HEK293 (cell line): ENCODE results near the gene CFAP410.
A peak's percentile ranks its signal among the peaks of the same experiment; 100 is the strongest.

ENCODE experiments used
- CTCF ChIA-PET: fragments of 350-600 bp; formaldehyde crosslinking; extraction: SDS; loops from one replicate; lab custom pipeline; 2021; ENCODE audit warnings: antibody characterized with exemption; lab: Yijun Ruan, JAX
- POLR2A ChIA-PET: fragments of 300-600 bp; formaldehyde crosslinking; extraction: SDS; loops from one replicate; lab custom pipeline; 2020; ENCODE audit warnings: antibody characterized with exemption, inconsistent platforms; lab: Yijun Ruan, JAX
- H3K27ac ChIP-seq: fragments of 200-500 bp; sonication (Bioruptor generic); 2 replicates; pipeline ENCODE4 v1.5.1; 2014; ENCODE audit warnings: low read depth, low read length, control low read depth, inconsistent platforms; ENCODE audit errors: extremely low read depth
- H3K36me3 ChIP-seq, 2 experiments: fragments of 200-500 bp in 1 of 2; sonication (Bioruptor generic) in 1 of 2; 1 replicate in 1 of 2; 2 replicates in 1 of 2; pipeline ENCODE4 v1.5.1; 2014 to 2017; ENCODE audit warnings: inconsistent platforms in 2 of 2, low read length in 2 of 2; ENCODE audit not compliant: control insufficient read depth in 2 of 2, insufficient read depth in 1 of 2
- H3K4me1 ChIP-seq: fragments of 200-500 bp; sonication (Bioruptor generic); 2 replicates; pipeline ENCODE4 v1.5.1; 2014; ENCODE audit warnings: mild to moderate bottlenecking, low read length, inconsistent platforms; ENCODE audit not compliant: control insufficient read depth, insufficient read depth
- H3K4me3 ChIP-seq: 2 replicates; pipeline ENCODE4 v1.5.1; 2011; ENCODE audit warnings: low read depth, mild to moderate bottlenecking, control low read depth, low read length, moderate library complexity
- H3K9me3 ChIP-seq: fragments of 200-500 bp; sonication (Bioruptor generic); 2 replicates; pipeline ENCODE4 v1.5.1; 2014; ENCODE audit warnings: low read depth, low read length, inconsistent platforms; ENCODE audit not compliant: control insufficient read depth, insufficient read depth
- GLIS2 ChIP-seq: fragments of 450-650 bp; formaldehyde crosslinking; IDR thresholded peaks from 2 replicates; pipeline ENCODE4 v1.5.1; 2016; ENCODE audit warnings: missing biosample characterization, missing genetic modification characterization
- KLF16 ChIP-seq: fragments of 450-650 bp; formaldehyde crosslinking; IDR thresholded peaks from 2 replicates; pipeline ENCODE4 v1.5.1; 2017; ENCODE audit warnings: missing biosample characterization, missing genetic modification characterization
- MEIS1 ChIP-seq: sonication (generic); formaldehyde crosslinking; IDR thresholded peaks from 2 replicates; pipeline ENCODE4 v1.8.1; 2022; ENCODE audit warnings: missing genetic modification reagents, mild to moderate bottlenecking, borderline replicate concordance
- SETDB1 ChIP-seq: IDR thresholded peaks from one replicate; pipeline ENCODE4 v1.6.1; 2017; ENCODE audit warnings: mild to moderate bottlenecking, low read length, moderate library complexity, mixed read lengths; ENCODE audit not compliant: insufficient read length
- ZBTB21 ChIP-seq: fragments of 450-650 bp; formaldehyde crosslinking; IDR thresholded peaks from 2 replicates; pipeline ENCODE4 v1.5.1; 2017; ENCODE audit warnings: missing biosample characterization, missing genetic modification characterization
- ZNF16 ChIP-seq: fragments of 450-650 bp; formaldehyde crosslinking; IDR thresholded peaks from 2 replicates; pipeline ENCODE4 v1.5.1; 2016; ENCODE audit warnings: low read depth, missing biosample characterization, missing genetic modification characterization
- ZNF175 ChIP-seq: fragments of 450-650 bp; formaldehyde crosslinking; IDR thresholded peaks from 2 replicates; pipeline ENCODE4 v1.5.1; 2016; ENCODE audit warnings: missing biosample characterization, missing genetic modification characterization
- ZNF24 ChIP-seq: fragments of 450-650 bp; formaldehyde crosslinking; IDR thresholded peaks from 2 replicates; pipeline ENCODE4 v1.5.1; 2016; ENCODE audit warnings: missing biosample characterization, missing genetic modification characterization
- ZNF248 ChIP-seq: fragments of 450-650 bp; formaldehyde crosslinking; IDR thresholded peaks from 2 replicates; pipeline ENCODE4 v1.5.1; 2017; ENCODE audit warnings: missing biosample characterization, missing genetic modification characterization
- ZNF350 ChIP-seq: fragments of 450-650 bp; formaldehyde crosslinking; IDR thresholded peaks from 2 replicates; pipeline ENCODE4 v1.5.0; 2017; ENCODE audit warnings: missing biosample characterization, mild to moderate bottlenecking, missing genetic modification characterization
- ZNF571 ChIP-seq: fragments of 450-650 bp; formaldehyde crosslinking; IDR thresholded peaks from 2 replicates; pipeline ENCODE4 v1.5.0; 2017; ENCODE audit warnings: missing biosample characterization, missing genetic modification characterization
- ZNF626 ChIP-seq: fragments of 450-650 bp; sonication (Bioruptor Pico); formaldehyde crosslinking; IDR thresholded peaks from 2 replicates; pipeline ENCODE4 v1.5.1; 2018; ENCODE audit warnings: missing biosample characterization, missing genetic modification characterization, inconsistent platforms
- ZNF792 ChIP-seq: fragments of 450-650 bp; formaldehyde crosslinking; IDR thresholded peaks from 2 replicates; pipeline ENCODE4 v1.5.1; 2016; ENCODE audit warnings: missing biosample characterization, missing genetic modification characterization
- ZNF830 ChIP-seq: fragments of 450-650 bp; IDR thresholded peaks from 2 replicates; pipeline ENCODE4 v1.5.0; 2018; ENCODE audit warnings: missing biosample characterization, missing genetic modification characterization, low read depth, mild to moderate bottlenecking, moderate library complexity
- TF ChIP-seq, protein P1 (sequence below): fragments of 450-650 bp; formaldehyde crosslinking; IDR thresholded peaks from 2 replicates; pipeline ENCODE4 v1.5.1; 2016; ENCODE audit warnings: missing biosample characterization, missing genetic modification characterization
- TF ChIP-seq, protein P2 (sequence below): fragments of 450-650 bp; formaldehyde crosslinking; IDR thresholded peaks from 2 replicates; pipeline ENCODE4 v1.5.1; 2016; ENCODE audit warnings: missing biosample characterization, missing genetic modification characterization

Gene CFAP410

DNA sequence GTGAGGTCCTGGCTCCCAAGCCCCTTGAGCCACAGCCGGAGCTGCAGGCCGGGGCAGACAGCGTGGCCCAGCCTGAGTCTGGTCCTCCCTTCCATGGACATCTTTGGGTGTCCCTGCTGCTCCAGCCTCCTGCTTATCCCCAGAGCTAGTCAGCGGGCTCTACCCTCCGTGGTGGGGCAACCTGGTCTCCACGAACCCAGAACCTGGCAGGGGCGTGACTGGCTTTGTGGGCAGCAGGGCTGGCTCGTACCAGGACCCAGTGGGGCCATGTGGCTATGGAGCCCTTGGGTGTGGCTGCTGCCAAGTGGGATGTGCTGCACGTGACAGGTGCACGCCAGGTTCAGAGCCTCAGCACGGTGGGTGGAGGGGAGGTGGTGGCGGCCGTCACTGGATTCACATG lies 18.3 kb downstream of the CFAP410 start (continued):
- TF ChIP-seq, protein P1, sequence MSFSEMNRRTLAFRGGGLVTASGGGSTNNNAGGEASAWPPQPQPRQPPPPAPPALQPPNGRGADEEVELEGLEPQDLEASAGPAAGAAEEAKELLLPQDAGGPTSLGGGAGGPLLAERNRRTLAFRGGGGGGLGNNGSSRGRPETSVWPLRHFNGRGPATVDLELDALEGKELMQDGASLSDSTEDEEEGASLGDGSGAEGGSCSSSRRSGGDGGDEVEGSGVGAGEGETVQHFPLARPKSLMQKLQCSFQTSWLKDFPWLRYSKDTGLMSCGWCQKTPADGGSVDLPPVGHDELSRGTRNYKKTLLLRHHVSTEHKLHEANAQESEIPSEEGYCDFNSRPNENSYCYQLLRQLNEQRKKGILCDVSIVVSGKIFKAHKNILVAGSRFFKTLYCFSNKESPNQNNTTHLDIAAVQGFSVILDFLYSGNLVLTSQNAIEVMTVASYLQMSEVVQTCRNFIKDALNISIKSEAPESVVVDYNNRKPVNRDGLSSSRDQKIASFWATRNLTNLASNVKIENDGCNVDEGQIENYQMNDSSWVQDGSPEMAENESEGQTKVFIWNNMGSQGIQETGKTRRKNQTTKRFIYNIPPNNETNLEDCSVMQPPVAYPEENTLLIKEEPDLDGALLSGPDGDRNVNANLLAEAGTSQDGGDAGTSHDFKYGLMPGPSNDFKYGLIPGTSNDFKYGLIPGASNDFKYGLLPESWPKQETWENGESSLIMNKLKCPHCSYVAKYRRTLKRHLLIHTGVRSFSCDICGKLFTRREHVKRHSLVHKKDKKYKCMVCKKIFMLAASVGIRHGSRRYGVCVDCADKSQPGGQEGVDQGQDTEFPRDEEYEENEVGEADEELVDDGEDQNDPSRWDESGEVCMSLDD (tag by site-specific recombination), result no peak
- TF ChIP-seq ZNF24 (tag by site-specific recombination) (no peak), ZNF350 (tag by site-specific recombination) (no peak), ZBTB21 (tag by site-specific recombination) (no peak), ZNF16 (tag by site-specific recombination) (no peak), ZNF830 (no peak), SETDB1 (no peak)
- TF ChIP-seq, protein P2, sequence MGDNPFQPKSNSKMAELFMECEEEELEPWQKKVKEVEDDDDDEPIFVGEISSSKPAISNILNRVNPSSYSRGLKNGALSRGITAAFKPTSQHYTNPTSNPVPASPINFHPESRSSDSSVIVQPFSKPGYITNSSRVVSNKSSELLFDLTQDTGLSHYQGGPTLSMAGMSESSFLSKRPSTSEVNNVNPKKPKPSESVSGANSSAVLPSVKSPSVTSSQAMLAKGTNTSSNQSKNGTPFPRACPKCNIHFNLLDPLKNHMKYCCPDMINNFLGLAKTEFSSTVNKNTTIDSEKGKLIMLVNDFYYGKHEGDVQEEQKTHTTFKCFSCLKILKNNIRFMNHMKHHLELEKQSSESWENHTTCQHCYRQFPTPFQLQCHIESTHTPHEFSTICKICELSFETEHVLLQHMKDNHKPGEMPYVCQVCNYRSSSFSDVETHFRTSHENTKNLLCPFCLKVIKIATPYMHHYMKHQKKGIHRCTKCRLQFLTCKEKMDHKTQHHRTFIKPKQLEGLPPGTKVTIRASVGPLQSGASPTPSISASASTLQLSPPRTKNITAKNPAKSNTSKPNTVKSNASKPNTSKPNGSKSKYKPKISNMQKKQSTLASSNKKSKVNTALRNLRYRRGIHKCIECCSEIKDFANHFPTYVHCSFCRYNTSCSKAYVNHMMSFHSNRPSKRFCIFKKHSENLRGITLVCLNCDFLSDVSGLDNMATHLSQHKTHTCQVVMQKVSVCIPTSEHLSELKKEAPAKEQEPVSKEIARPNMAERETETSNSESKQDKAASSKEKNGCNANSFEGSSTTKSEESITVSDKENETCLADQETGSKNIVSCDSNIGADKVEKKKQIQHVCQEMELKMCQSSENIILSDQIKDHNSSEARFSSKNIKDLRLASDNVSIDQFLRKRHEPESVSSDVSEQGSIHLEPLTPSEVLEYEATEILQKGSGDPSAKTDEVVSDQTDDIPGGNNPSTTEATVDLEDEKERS, result no peak

DNA sequence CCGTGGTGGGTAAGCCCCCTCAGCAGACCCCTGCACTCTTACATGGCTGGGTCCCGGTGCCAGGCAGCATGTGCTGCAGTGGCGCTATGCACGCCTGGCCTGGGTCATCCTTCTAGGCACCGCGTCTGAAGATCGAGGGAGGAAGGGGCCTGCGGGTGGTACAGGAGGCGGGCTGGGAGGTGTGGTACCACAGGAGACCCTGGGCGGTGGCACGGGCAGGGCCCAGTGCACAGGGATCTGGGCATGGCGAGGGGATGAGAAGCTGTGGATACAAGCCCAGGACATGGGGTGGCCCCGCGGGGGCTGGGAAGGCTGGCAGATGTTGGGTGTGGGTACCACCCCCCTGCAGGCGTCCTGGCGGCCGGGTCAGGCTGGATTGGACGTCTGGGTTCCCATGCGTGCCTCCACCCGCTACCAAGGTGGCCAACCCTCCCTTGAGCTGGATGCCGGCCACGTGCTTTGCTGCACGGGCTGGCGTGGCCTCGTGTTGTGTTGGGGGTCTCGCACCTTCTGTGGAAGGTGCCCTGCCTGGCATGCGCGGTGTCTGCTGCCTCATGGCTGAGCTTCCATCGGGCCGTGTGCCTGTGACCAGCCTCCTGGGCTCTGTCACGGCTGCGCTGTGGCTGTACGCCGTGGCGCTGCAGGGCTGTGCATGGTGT lies 19.7 kb downstream of the CFAP410 start:
- TF ChIP-seq MEIS1 (CRISPR knock-in tag) (no peak), ZNF626 (tag by site-specific recombination) (no peak), GLIS2 (tag by site-specific recombination) (no peak), ZNF175 (no peak), ZNF248 (tag by site-specific recombination) (no peak), KLF16 (tag by site-specific recombination) (no peak), ZNF792 (tag by site-specific recombination) (no peak), SETDB1 (no peak)
- Histone ChIP-seq H3K4me3 (no peak overlapping the region), H3K9me3 (no peaks in the 10 kb centered on the region), H3K27ac (no peak overlapping the region), H3K36me3 (peaks cover 3 to 93% of the 10 kb centered on the region in 2 experiments; a peak in 2 of 3 replicates), H3K4me1 (no peaks in the 10 kb centered on the region)
- CTCF ChIA-PET, result interaction anchor here (1.2 kb wide), 1 partner anchor 10 kb away, joined by 3 read pairs; no protein-coding TSS in a partner anchor
- POLR2A ChIA-PET, result interaction anchor here (0.8 kb wide), 1 partner anchor 9 kb away, joined by 3 read pairs; no protein-coding TSS in a partner anchor

DNA sequence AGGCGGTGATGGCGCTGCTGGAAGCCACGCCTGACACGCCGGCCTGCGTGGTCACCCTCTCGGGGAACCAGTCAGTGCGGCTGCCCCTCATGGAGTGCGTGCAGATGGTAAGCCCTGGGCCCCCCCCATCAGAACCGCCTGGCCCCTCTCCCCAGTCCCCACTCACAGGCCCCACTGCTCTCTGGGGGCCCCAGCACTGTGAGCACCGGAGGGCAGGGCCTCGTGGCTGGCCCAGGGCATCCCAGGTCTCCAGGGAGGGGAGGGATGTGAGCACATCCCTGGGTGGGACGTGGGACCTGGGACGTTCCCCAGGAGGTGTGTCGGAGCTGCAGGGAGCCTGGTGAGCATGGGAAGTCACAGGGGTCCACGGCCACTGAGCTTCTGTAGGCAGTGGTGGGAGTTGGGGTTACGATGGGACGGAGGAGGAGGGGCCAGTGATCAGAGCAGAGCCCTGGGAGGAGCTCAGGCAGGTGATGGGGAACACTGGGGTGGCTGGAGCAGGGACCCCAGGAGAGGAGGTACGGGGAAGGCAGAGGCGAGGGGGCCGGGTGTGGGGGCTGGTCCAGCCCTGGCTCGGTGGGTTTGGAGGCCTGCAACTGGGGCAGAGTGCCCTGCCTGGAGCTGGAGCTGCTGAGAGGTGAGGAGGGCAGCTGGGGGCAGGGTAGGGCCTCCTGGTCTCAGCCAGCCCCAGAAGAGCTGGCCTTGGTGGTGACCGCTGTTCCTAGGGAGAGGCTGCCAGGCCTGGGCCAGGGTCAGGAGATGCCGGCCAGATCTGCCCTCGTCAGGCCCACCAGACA lies 20.5 kb downstream of the CFAP410 start:
- TF ChIP-seq ZNF571 (tag by site-specific recombination), result no peak
- TF ChIP-seq GLIS2 (tag by site-specific recombination), result 0 out of 2 replicates have a peak, but pooled peaks have one; percentile 9
- no peaks in the 10 kb centered on the region for H3K9me3 ChIP-seq
- no peak overlapping the region for H3K4me3 ChIP-seq
- ChIA-PET CTCF (interaction anchor here (0.6 kb wide), 2 partner anchors 14 to 19 kb away, joined by 3 read pairs; no protein-coding TSS in a partner anchor), POLR2A (no interaction called here)
- no peak overlapping the region for H3K27ac ChIP-seq
- peaks cover 3 to 91% of the 10 kb centered on the region in 2 experiments; a peak in 2 of 3 replicates for H3K36me3 ChIP-seq
- H3K4me1 ChIP-seq, result no peaks in the 10 kb centered on the region
